Endometrial microvascular endothelial cells (primary cell): Measurements from ENCODE around the gene PRKCZ. TPM values are rescaled to one million over a fixed set of nuclear protein-coding genes. Genes with fewer than 3 reads are reported as not detected.

Experiments
- in situ Hi-C: cut with HindIII; loops from 2 replicates; pipeline ENCODE4 v1.10.0; 2017; ENCODE audit warnings: low sequenced_read_pairs, low pct_unique_long_range_greater_than_20kb; ENCODE audit errors: inconsistent ontology term
- total RNA-seq: library from RNA; depleted of rRNA; stranded (reverse); fragments of >200 nt; gene quantifications from one replicate; pipeline ENCODE4 v1.2.3, GENCODE V29; 2015; ENCODE audit errors: inconsistent ontology term

The PRKCZ gene
- total RNA-seq, 1 donor from 2014 or later, result 3.6 TPM

GRCh38 chr1:2055911-2056575 is 5.8 kb downstream of the PRKCZ start:
- in situ Hi-C loops, result no loop called here

- in situ Hi-C loops, result no loop called here
These were observed 6.9 kb downstream of the PRKCZ start for GRCh38 chr1:2056955-2057590.

GRCh38 chr1:2059290-2059953 is 9.2 kb downstream of the PRKCZ start:
- in situ Hi-C loops, result no loop called here

GRCh38 chr1:2060072-2060471 is 9.9 kb downstream of the PRKCZ start:
- in situ Hi-C loops, result no loop called here

GRCh38 chr1:2060535-2060934 is 10.3 kb downstream of the PRKCZ start:
- in situ Hi-C loops, result no loop called here

GRCh38 chr1:2061065-2061778 is 11.0 kb downstream of the PRKCZ start:
- in situ Hi-C loops, result no loop called here

- in situ Hi-C loops, result no loop called here
These were observed 15.5 kb downstream of the PRKCZ start for GRCh38 chr1:2065699-2066098.

- in situ Hi-C loops, result no loop called here
These were observed 17.2 kb downstream of the PRKCZ start for GRCh38 chr1:2067393-2067792.

GRCh38 chr1:2067981-2068380 is 17.8 kb downstream of the PRKCZ start:
- in situ Hi-C loops, result no loop called here

- in situ Hi-C loops, result no loop called here
These were observed 18.7 kb downstream of the PRKCZ start for GRCh38 chr1:2068951-2069350.

- in situ Hi-C loops, result no loop called here
These were observed 19.8 kb downstream of the PRKCZ start for GRCh38 chr1:2070016-2070415.

GRCh38 chr1:2070800-2071530 is 20.8 kb downstream of the PRKCZ start:
- in situ Hi-C loops, result no loop called here

- in situ Hi-C loops, result no loop called here
These were observed 22.0 kb downstream of the PRKCZ start for GRCh38 chr1:2072109-2072806.

GRCh38 chr1:2072891-2073290 is 22.7 kb downstream of the PRKCZ start:
- in situ Hi-C loops, result no loop called here

- in situ Hi-C loops, result no loop called here
These were observed 23.4 kb downstream of the PRKCZ start for GRCh38 chr1:2073382-2074230.

GRCh38 chr1:2074396-2074795 is 24.2 kb downstream of the PRKCZ start:
- in situ Hi-C loops, result no loop called here

- in situ Hi-C loops, result no loop called here
These were observed 24.9 kb downstream of the PRKCZ start for GRCh38 chr1:2074944-2075740.
